ENCODE results near the gene SLC13A3. TPM values are rescaled to one million over a fixed set of nuclear protein-coding genes. Genes with fewer than 3 reads are reported as not detected.

The SLC13A3 gene
- total and polyA plus RNA-seq, 2 donors (not counting 3 experiments of a cell fraction or from before 2014, with no cell fraction given), result 0.11 to 0.40 TPM

GRCh38 chr20:46681032-46681854, 30.0 kb upstream of the SLC13A3 start:
- FAIRE-seq (peak; percentile 80), DNase-seq (ENCODE audit: low read depth, low spot score) (peak; percentile 52)
- dilution Hi-C loops (cut with MboI; ENCODE audit: extremely low pct_ligation_motif_present, low sequenced_read_pairs), result no loop called here
- Histone ChIP-seq H3K27me3 (ENCODE audit: control insufficient read depth in 2 of 2, insufficient read depth in 2 of 2, low read length in 2 of 2) (no peaks in the 10 kb centered on the region), H3K9ac (replicated peaks; ENCODE audit: extremely low read depth, insufficient read depth, low read length) (no peak overlapping the region), H2AFZ (ENCODE audit: low read depth, low read length) (no peak overlapping the region), H3K4me3 (replicated peaks in 1 of 3; ENCODE audit: insufficient read depth in 1 of 3, low read depth in 1 of 3, low read length in 3 of 3) (no peak overlapping the region), H3K27ac (ENCODE audit: insufficient read depth, low read depth, low read length) (no peak overlapping the region), H3K4me1 (ENCODE audit: control insufficient read depth, extremely low read depth, insufficient read depth, low read length) (peaks cover 3% of the 10 kb centered on the region), H4K20me1 (replicated peaks; ENCODE audit: control insufficient read depth, extremely low read depth, insufficient read depth, low read length) (no peaks in the 10 kb centered on the region), H3K9me1 (replicated peaks; ENCODE audit: control insufficient read depth, extremely low read depth, insufficient read depth, low read length) (no peaks in the 10 kb centered on the region), H3K9me3 (replicated peaks; ENCODE audit: control insufficient read depth, insufficient read depth, low read length) (no peaks in the 10 kb centered on the region), H3K36me3 (ENCODE audit: control insufficient read depth in 2 of 2, extremely low read depth in 1 of 2, insufficient read depth in 2 of 2, low read length in 2 of 2) (peaks cover 0 to 2% of the 10 kb centered on the region in 2 experiments), H3K4me2 (ENCODE audit: insufficient read depth, low read length) (no peak overlapping the region), H3K79me2 (ENCODE audit: control insufficient read depth, insufficient read depth, low read length) (peaks cover 7% of the 10 kb centered on the region)
- TF ChIP-seq CTCF (IDR thresholded peaks at IDR 0.05; ENCODE audit: extremely low read depth in 1 of 2, insufficient read depth in 1 of 2, low read depth in 1 of 2, low read length in 2 of 2), result peak; percentile 69 to 75
- no peak for TF ChIP-seq MAX (IDR thresholded peaks at IDR 0.05; ENCODE audit: insufficient read depth, insufficient read length)
- no peak for TF ChIP-seq POLR2AphosphoS5 (IDR thresholded peaks at IDR 0.05; ENCODE audit: insufficient read depth, low read depth, low read length)
- no peak for TF ChIP-seq GATA2 (IDR thresholded peaks at IDR 0.05; ENCODE audit: insufficient read depth, insufficient read length, low read depth, low read length)
- TF ChIP-seq EZH2 (IDR thresholded peaks at IDR 0.05; ENCODE audit: borderline replicate concordance, low read depth, low read length, severe bottlenecking), result no peak
- no peak for TF ChIP-seq MYC (IDR thresholded peaks at IDR 0.05; ENCODE audit: low read depth, low read length)
- TF ChIP-seq FOS (IDR thresholded peaks at IDR 0.05; ENCODE audit: borderline replicate concordance, insufficient read depth, low read length), result no peak
- TF ChIP-seq JUN (IDR thresholded peaks at IDR 0.05; ENCODE audit: borderline replicate concordance, insufficient read depth, insufficient read length, low read depth), result no peak
- intact Hi-C loops (cut with micrococcal nuclease), result loop anchor here (1.0 to 2.0 kb wide), 4 partner anchors 118 to 548 kb away; no protein-coding TSS in a partner anchor
- ChIA-PET POLR2A (interaction anchor here (0.6 kb wide), 1 partner anchor 22 kb away, joined by 3 read pairs; no protein-coding TSS in a partner anchor), CTCF (interaction anchor here (0.7 to 6.0 kb wide), 15 partner anchors 8 to 549 kb away, joined by 3 to 49 read pairs (median 4); partner anchors contain the start of gene TP53RK)
- BruUV-seq (replicated peaks), result no TSS peak
